Endothelial cell (in vitro differentiated cells): Measurements from ENCODE around the gene IKBKG. TPM values are rescaled to one million over a fixed set of nuclear protein-coding genes. Genes with fewer than 3 reads are reported as not detected.

Experiments used
- total RNA-seq: library from RNA; stranded (reverse); fragmentation: NEBNext Ultra II Directional; extraction: Animal tissue kit (Norgen Biotek cat#: 25700); gene quantifications from one replicate; pipeline ENCODE4 v1.2.1, GENCODE V29; 2021; ENCODE audit not compliant: unreplicated experiment

Gene IKBKG
- total RNA-seq, 1 donor from 2014 or later = 23.0 TPM

Other genes starting within 250 kb of the IKBKG start
- 1,022 TPM for gene FLNA, start 173.0 kb upstream of the IKBKG start, total RNA-seq
- gene EMD, start 168.3 kb upstream of the IKBKG start, total RNA-seq = 44.7 TPM
- 3,704 TPM for gene RPL10, start 149.2 kb upstream of the IKBKG start, total RNA-seq
- gene DNASE1L1, start 138.4 kb upstream of the IKBKG start, total RNA-seq = 38.6 TPM
- gene TAFAZZIN, start 136.1 kb upstream of the IKBKG start, total RNA-seq = 56.4 TPM
- 100 TPM for gene ATP6AP1, start 118.9 kb upstream of the IKBKG start, total RNA-seq
- gene GDI1, start 110.5 kb upstream of the IKBKG start, total RNA-seq = 157 TPM
- 77.0 TPM for gene FAM50A, start 103.5 kb upstream of the IKBKG start, total RNA-seq
- gene PLXNA3, start 89.3 kb upstream of the IKBKG start, total RNA-seq = 54.5 TPM
- 18.4 TPM for gene LAGE3, start 68.3 kb upstream of the IKBKG start, total RNA-seq
- 16.8 TPM for gene UBL4A, start 61.0 kb upstream of the IKBKG start, total RNA-seq
- 13.9 TPM for gene SLC10A3, start 57.0 kb upstream of the IKBKG start, total RNA-seq
- 29.6 TPM for gene FAM3A, start 31.4 kb upstream of the IKBKG start, total RNA-seq
- 46.4 TPM for gene G6PD, start 774 bp upstream of the IKBKG start, total RNA-seq
- gene CTAG1A, start 37.5 kb downstream of the IKBKG start, total RNA-seq = not detected
- gene CTAG1B, start 71.7 kb downstream of the IKBKG start, total RNA-seq = not detected
- not detected for gene CTAG2, start 106.0 kb downstream of the IKBKG start, total RNA-seq
- gene GAB3, start 203.5 kb downstream of the IKBKG start, total RNA-seq = 0.90 TPM
- gene DKC1, start 215.2 kb downstream of the IKBKG start, total RNA-seq = 28.5 TPM